Measurements from ENCODE around the gene LPP. TPM values are rescaled to one million over a fixed set of nuclear protein-coding genes. Genes with fewer than 3 reads are reported as not detected.

Gene LPP
- total and polyA plus RNA-seq, 2 donors from 2014 or later = 6.7 to 233 TPM

- intact Hi-C loops (cut with DNase I) = no loop called here
- no peak for TF ChIP-seq CTCF (IDR thresholded peaks at IDR 0.05; ENCODE audit: borderline replicate concordance, extremely low read depth, insufficient read depth)
- Histone ChIP-seq H3K27ac (ENCODE audit: low read depth in 2 of 2, low read length in 2 of 2) (no peak overlapping the region), H3K36me3 (ENCODE audit: control insufficient read depth in 2 of 3, insufficient read depth in 3 of 3, low read length in 3 of 3) (peaks cover 2 to 15% (median 13%) of the 10 kb centered on the region in 3 donors), H3K4me3 (ENCODE audit: low read length in 3 of 3) (no peak overlapping the region), H3K9ac (ENCODE audit: low read length in 3 of 3) (no peak overlapping the region), H3K4me1 (ENCODE audit: control insufficient read depth in 2 of 3, insufficient read depth in 2 of 3, low read depth in 1 of 3, low read length in 3 of 3) (no peaks in the 10 kb centered on the region), H3K9me3 (ENCODE audit: control insufficient read depth in 2 of 3, insufficient read depth in 1 of 3, low read length in 3 of 3) (no peaks in the 10 kb centered on the region), H3K27me3 (ENCODE audit: control insufficient read depth, insufficient read depth, low read length) (no peaks in the 10 kb centered on the region)
- FAIRE-seq = no peak
- DNase-seq = no peak
Observed at GRCh38 chr3:188875413-188875812, 721.5 kb downstream of the LPP start.

- TF ChIP-seq CTCF (IDR thresholded peaks at IDR 0.05; ENCODE audit: borderline replicate concordance, extremely low read depth, insufficient read depth) = no peak
- H3K27me3 ChIP-seq (ENCODE audit: control insufficient read depth, insufficient read depth, low read length) = no peaks in the 10 kb centered on the region
- no peaks in the 10 kb centered on the region for H3K9me3 ChIP-seq (ENCODE audit: control insufficient read depth in 2 of 3, insufficient read depth in 1 of 3, low read length in 3 of 3)
- no peaks in the 10 kb centered on the region for H3K4me1 ChIP-seq (ENCODE audit: control insufficient read depth in 2 of 3, insufficient read depth in 2 of 3, low read depth in 1 of 3, low read length in 3 of 3)
- H3K4me3 ChIP-seq (ENCODE audit: low read length in 3 of 3) = no peak overlapping the region
- DNase-seq = no peak
- intact Hi-C loops (cut with DNase I) = no loop called here
- no peak overlapping the region for H3K27ac ChIP-seq (ENCODE audit: low read depth in 2 of 2, low read length in 2 of 2)
- H3K9ac ChIP-seq (ENCODE audit: low read length in 3 of 3) = no peak overlapping the region
- FAIRE-seq = no peak
- H3K36me3 ChIP-seq (ENCODE audit: control insufficient read depth in 2 of 3, insufficient read depth in 3 of 3, low read length in 3 of 3) = peaks cover 2 to 15% (median 13%) of the 10 kb centered on the region in 3 donors
Observed at GRCh38 chr3:188876370-188876769, 722.4 kb downstream of the LPP start.

- TF ChIP-seq CTCF (IDR thresholded peaks at IDR 0.05; ENCODE audit: borderline replicate concordance, extremely low read depth, insufficient read depth) = no peak
- intact Hi-C loops (cut with DNase I) = no loop called here
- H3K36me3 ChIP-seq (ENCODE audit: control insufficient read depth in 2 of 3, insufficient read depth in 3 of 3, low read length in 3 of 3) = peaks cover 2 to 15% (median 13%) of the 10 kb centered on the region in 3 donors
- DNase-seq (no peak), FAIRE-seq (no peak)
- H3K4me1 ChIP-seq (ENCODE audit: control insufficient read depth in 2 of 3, insufficient read depth in 2 of 3, low read depth in 1 of 3, low read length in 3 of 3) = no peaks in the 10 kb centered on the region
- no peaks in the 10 kb centered on the region for H3K9me3 ChIP-seq (ENCODE audit: control insufficient read depth in 2 of 3, insufficient read depth in 1 of 3, low read length in 3 of 3)
- no peak overlapping the region for H3K4me3 ChIP-seq (ENCODE audit: low read length in 3 of 3)
- H3K9ac ChIP-seq (ENCODE audit: low read length in 3 of 3) = no peak overlapping the region
- no peaks in the 10 kb centered on the region for H3K27me3 ChIP-seq (ENCODE audit: control insufficient read depth, insufficient read depth, low read length)
- H3K27ac ChIP-seq (ENCODE audit: low read depth in 2 of 2, low read length in 2 of 2) = no peak overlapping the region
Observed at GRCh38 chr3:188877381-188877780, 723.4 kb downstream of the LPP start.

- Histone ChIP-seq H3K9me3 (ENCODE audit: control insufficient read depth in 2 of 3, insufficient read depth in 1 of 3, low read length in 3 of 3) (no peaks in the 10 kb centered on the region), H3K27ac (ENCODE audit: low read depth in 2 of 2, low read length in 2 of 2) (no peak overlapping the region), H3K36me3 (ENCODE audit: control insufficient read depth in 2 of 3, insufficient read depth in 3 of 3, low read length in 3 of 3) (peaks cover 2 to 13% (median 12%) of the 10 kb centered on the region in 3 donors), H3K4me1 (ENCODE audit: control insufficient read depth in 2 of 3, insufficient read depth in 2 of 3, low read depth in 1 of 3, low read length in 3 of 3) (no peaks in the 10 kb centered on the region), H3K27me3 (ENCODE audit: control insufficient read depth, insufficient read depth, low read length) (no peaks in the 10 kb centered on the region), H3K9ac (ENCODE audit: low read length in 3 of 3) (no peak overlapping the region), H3K4me3 (ENCODE audit: low read length in 3 of 3) (no peak overlapping the region)
- intact Hi-C loops (cut with DNase I) = no loop called here
- FAIRE-seq (no peak), DNase-seq (no peak)
- no peak for TF ChIP-seq CTCF (IDR thresholded peaks at IDR 0.05; ENCODE audit: borderline replicate concordance, extremely low read depth, insufficient read depth)
Observed at GRCh38 chr3:188878076-188878475, 724.1 kb downstream of the LPP start.

All from kidney (tissue), 14 donors.